Measurements from ENCODE around the gene PLCH2.

- no peak for TF ChIP-seq CTCF (IDR thresholded peaks at IDR 0.05; ENCODE audit: low read length)
- no peak for TF ChIP-seq EZH2 (IDR thresholded peaks at IDR 0.05; ENCODE audit: borderline replicate concordance, low read length)
Observed at GRCh38 chr1:2470290-2471158, 5.6 kb upstream of the PLCH2 start.
